Stomach (tissue), 4 donors: ENCODE measurements around the gene TMED9.

Source experiments
- CTCF ChIP-seq, 7 experiments: fragments of 450-650 bp in 4 of 7; fragments of 200-600 bp in 3 of 7; sonication (generic) in 3 of 7; IDR thresholded peaks; one replicate each; pipeline ENCODE4 v1.5.1; 2016 to 2019; ENCODE audit warnings: antibody characterized with exemption in 7 of 7, control low read depth in 2 of 7, mild to moderate bottlenecking in 1 of 7
- EP300 ChIP-seq: sonication (generic); formaldehyde crosslinking; IDR thresholded peaks from one replicate; pipeline ENCODE4 v1.6.1; 2017; ENCODE audit warnings: antibody characterized with exemption
- POLR2A ChIP-seq, 4 donors: fragments of 450-650 bp; IDR thresholded peaks; one replicate each; pipeline ENCODE4 v1.6.1; 2016; ENCODE audit warnings: antibody characterized with exemption in 4 of 4, control low read depth in 2 of 4, mild to moderate bottlenecking in 1 of 4, moderate library complexity in 1 of 4
- POLR2AphosphoS5 ChIP-seq, 3 donors: sonication (generic); formaldehyde crosslinking; IDR thresholded peaks; one replicate each; pipeline ENCODE4 v1.6.1; 2016; ENCODE audit warnings: antibody characterized with exemption in 3 of 3

- no peak for TF ChIP-seq CTCF (IDR thresholded peaks at IDR 0.05)
- no peak for TF ChIP-seq POLR2A (IDR thresholded peaks at IDR 0.05)
- no peak for TF ChIP-seq POLR2AphosphoS5 (IDR thresholded peaks at IDR 0.05)
- TF ChIP-seq EP300, result no peak
Measured at GRCh38 chr5:177593511-177593910, 1.5 kb downstream of the TMED9 start.
